Adrenal gland (tissue), 12 donors: ENCODE data around the gene COL18A1. TPM values are rescaled to one million over a fixed set of nuclear protein-coding genes. Genes with fewer than 3 reads are reported as not detected.

ENCODE experiments used
- DNase-seq, 7 donors: peaks; one replicate each; pipeline ENCODE4 v3.0.0-alpha.2; 2019 to 2020
- H3K27ac ChIP-seq, 5 donors: fragments of 200-600 bp; sonication (generic) in 4 of 5; 1 replicate in 3 of 5; 2 replicates in 2 of 5; pipeline versions ENCODE4 v1.5.1 to v1.8.0; 2016 to 2020; ENCODE audit warnings: mild to moderate bottlenecking in 1 of 5
- H3K27me3 ChIP-seq: fragments of 200-600 bp; 2 replicates; pipeline ENCODE4 v1.8.0; 2021
- H3K36me3 ChIP-seq, 2 donors: fragments of 200-600 bp; replicated peaks in 1 of 2; 1 replicate in 1 of 2; 2 replicates in 1 of 2; pipeline versions ENCODE4 v1.5.1 to v1.8.0; 2018 to 2022
- H3K4me1 ChIP-seq, 2 donors: fragments of 200-600 bp; replicated peaks in 1 of 2; 1 replicate in 1 of 2; 2 replicates in 1 of 2; pipeline versions ENCODE4 v1.5.1 to v1.8.0; 2018 to 2021
- H3K4me3 ChIP-seq, 4 donors: fragments of 200-600 bp; sonication (generic) in 3 of 4; one replicate each; pipeline ENCODE4 v1.5.1; 2016 to 2018
- H3K9me3 ChIP-seq, 3 donors: fragments of 200-600 bp; sonication (generic) in 1 of 3; replicated peaks in 1 of 3; 1 replicate in 2 of 3; 2 replicates in 1 of 3; pipeline versions ENCODE4 v1.5.1 to v1.8.0; 2016 to 2021
- POLR2A ChIP-seq, 2 donors: fragments of 450-650 bp; IDR thresholded peaks; one replicate each; pipeline ENCODE4 v1.6.1; 2017; ENCODE audit warnings: antibody characterized with exemption in 2 of 2, mild to moderate bottlenecking in 2 of 2, moderate library complexity in 1 of 2
- WGBS, 4 donors: extraction: QIAGEN DNeasy Blood & Tissue Kit in 2 of 4; methylation state at CpG; one replicate each; pipeline versions ENCODE4 v1.1.5 to v1.1.7; 2013 to 2017; 5-methylcytosine and 5-hydroxymethylcytosine counted together
- intact Hi-C, 2 donors: fragments of 100-400 bp; cut with DNase I; formaldehyde crosslinking; loops; one replicate each; pipeline versions ENCODE4 v1.14.1 to v1.15.0; 2022 to 2023
- polyA plus RNA-seq, 3 donors: library from polyadenylated mRNA; stranded (reverse); fragments of 200-250 nt in 2 of 3; fragments of 350-450 nt in 1 of 3; fragmentation: Illumina TruSeq in 1 of 3; extraction: RNeasy Lipid Tissue Mini Kit (QIAGEN cat#74804) in 1 of 3; gene quantifications; one replicate each; pipeline ENCODE4 v1.2.3, GENCODE V29; 2013 to 2014
- total RNA-seq, 9 donors: library from RNA; depleted of rRNA in 4 of 9; stranded (reverse); fragments of >200 nt in 4 of 9; fragments of 120-200 nt in 1 of 9; fragmentation: NEBNext Ultra II Directional in 1 of 9; extraction: Animal tissue kit (Norgen Biotek cat#: 25700) in 1 of 9; gene quantifications; one replicate each; pipeline versions ENCODE4 v1.1.0 to v1.2.4, GENCODE V29; 2013 to 2023
- TF ChIP-seq, protein P1 (sequence below), 6 experiments: fragments of 450-650 bp in 4 of 6; fragments of 200-600 bp in 2 of 6; sonication (generic) in 1 of 6; IDR thresholded peaks; 1 replicate in 5 of 6; 2 replicates in 1 of 6; pipeline versions ENCODE4 v1.5.1 to v1.8.0; 2016 to 2021; ENCODE audit warnings: antibody characterized with exemption in 6 of 6, mild to moderate bottlenecking in 2 of 6, moderate library complexity in 1 of 6
- donor health status: healthy with polysubstance abuse.
- donor health status: Bipolar disorder and iron deficiency.
- donor health status: DM: yes; HTN: yes; CAD: no.
- donor health status: DM: no; HTN: no; CAD: no.
- donor health status: DM: no; HTN: no; CAD: no.
- donor health status: DM: yes; HTN: yes; CAD: no.

The COL18A1 gene
- total and polyA plus RNA-seq, 12 donors: 10.9 to 244 (median 141) TPM

DNA sequence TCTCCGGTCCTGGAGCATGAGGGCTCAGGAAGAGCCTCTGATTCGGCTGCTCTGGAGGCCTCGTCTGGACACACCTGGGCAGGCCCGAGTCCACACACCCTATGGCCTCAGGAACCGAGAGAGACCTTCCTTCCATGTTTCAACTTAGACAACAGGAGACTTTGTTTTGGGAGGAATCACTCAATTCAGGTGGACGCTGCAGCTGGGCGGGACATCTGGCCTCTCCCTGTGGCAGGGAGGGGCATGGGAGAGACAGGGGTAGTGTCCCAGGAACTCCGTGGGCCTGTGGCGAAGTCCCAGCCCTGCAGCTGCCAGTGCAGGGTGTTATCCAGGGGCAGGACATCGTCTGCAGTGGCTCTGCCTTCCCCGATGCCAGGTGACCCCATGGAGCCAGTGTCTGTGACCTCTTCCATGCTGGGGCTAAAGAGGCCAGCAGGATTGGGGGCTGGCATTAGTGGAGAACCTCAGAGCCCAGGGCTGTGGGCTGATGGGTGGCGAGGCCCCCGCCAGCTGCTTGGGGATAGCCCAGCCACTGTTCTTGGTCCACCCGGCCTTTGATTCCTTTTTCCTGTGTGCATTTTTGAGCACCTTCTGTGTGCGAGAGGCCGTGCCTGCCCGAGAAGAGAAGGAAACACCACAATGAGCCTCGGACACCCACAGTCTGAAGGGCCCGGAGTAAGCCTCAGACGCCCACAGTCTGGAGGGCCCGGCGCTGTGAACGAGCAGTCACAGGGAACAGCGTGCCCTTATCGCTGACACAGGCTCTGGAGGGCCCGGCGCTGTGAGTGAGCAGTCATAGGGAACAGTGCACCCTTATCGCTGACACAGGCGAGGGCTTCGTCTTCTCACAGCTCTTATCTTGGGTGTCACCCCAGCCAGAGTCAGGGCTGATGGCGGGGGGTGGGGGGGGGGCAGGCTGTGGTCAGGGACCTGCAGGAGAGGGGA, 6.2 kb downstream of the COL18A1 start:
- Histone ChIP-seq H3K4me1 (peaks cover 6 to 68% of the 10 kb centered on the region in 2 donors), H3K36me3 (no peaks in the 10 kb centered on the region), H3K27ac (peak overlapping the region in 2 of 5 donors; percentile 84 to 96), H3K9me3 (no peaks in the 10 kb centered on the region), H3K27me3 (no peaks in the 10 kb centered on the region), H3K4me3 (no peak overlapping the region)
- 85 to 91% (median 86%) methylated on average over 18 to 31 of the region's 31 CpGs for WGBS, 4 donors
- DNase-seq: peak in 2 of 7 donors; percentile 17 to 19
- no peak for TF ChIP-seq POLR2A (IDR thresholded peaks at IDR 0.05)
- TF ChIP-seq, protein P1, sequence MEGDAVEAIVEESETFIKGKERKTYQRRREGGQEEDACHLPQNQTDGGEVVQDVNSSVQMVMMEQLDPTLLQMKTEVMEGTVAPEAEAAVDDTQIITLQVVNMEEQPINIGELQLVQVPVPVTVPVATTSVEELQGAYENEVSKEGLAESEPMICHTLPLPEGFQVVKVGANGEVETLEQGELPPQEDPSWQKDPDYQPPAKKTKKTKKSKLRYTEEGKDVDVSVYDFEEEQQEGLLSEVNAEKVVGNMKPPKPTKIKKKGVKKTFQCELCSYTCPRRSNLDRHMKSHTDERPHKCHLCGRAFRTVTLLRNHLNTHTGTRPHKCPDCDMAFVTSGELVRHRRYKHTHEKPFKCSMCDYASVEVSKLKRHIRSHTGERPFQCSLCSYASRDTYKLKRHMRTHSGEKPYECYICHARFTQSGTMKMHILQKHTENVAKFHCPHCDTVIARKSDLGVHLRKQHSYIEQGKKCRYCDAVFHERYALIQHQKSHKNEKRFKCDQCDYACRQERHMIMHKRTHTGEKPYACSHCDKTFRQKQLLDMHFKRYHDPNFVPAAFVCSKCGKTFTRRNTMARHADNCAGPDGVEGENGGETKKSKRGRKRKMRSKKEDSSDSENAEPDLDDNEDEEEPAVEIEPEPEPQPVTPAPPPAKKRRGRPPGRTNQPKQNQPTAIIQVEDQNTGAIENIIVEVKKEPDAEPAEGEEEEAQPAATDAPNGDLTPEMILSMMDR (IDR thresholded peaks at IDR 0.05): no peak
- intact Hi-C loops: no loop called here

DNA sequence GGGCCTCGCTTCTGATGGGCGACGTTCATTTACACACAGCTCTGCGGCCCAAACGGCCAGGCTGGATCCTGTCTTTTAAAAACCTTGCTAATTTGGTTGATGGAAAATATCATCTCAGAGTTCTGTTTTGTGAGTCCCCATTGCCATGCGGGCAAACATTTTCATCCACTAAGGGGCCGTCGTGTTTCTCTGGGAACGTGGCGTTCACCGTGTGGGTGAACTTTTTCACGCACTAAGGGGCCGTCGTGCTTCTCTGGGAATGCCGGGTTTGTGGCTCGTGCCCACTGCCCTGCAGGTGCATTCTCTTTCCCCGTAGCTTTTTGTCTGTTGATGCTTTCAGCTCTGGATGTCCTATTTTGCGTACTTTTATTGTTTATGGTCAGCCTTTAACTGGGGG, 6.8 kb downstream of the COL18A1 start:
- H3K4me1 ChIP-seq: peaks cover 3 to 62% of the 10 kb centered on the region in 2 donors
- TF ChIP-seq, protein P1 (IDR thresholded peaks at IDR 0.05): no peak
- TF ChIP-seq POLR2A (IDR thresholded peaks at IDR 0.05): no peak

DNA sequence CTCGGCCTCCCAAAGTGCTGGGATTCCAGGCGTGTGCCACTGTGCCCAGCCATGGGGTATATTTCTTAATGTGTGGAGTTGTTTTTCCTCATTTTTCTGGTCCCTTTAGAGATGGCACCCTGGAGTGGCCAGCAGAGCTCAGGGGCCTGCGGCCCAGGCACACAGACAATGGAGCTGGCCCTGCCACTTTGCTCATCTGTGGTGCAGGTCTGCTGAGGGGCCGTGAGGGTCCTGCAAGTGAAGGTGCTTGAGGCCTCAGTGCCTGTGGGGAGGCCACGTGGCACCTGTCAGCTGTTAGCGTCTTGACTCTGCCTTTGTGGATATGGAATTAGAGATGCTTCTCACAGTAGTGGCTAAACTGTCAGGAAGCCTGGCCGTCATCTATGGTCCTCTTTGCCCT, 7.5 kb downstream of the COL18A1 start:
- no peaks in the 10 kb centered on the region for H3K36me3 ChIP-seq
- WGBS, 4 donors: 86 to 95% (median 93%) methylated on average over 7 of the region's 7 CpGs
- intact Hi-C loops: no loop called here
- H3K27me3 ChIP-seq: no peaks in the 10 kb centered on the region
- H3K9me3 ChIP-seq: no peaks in the 10 kb centered on the region
- H3K4me1 ChIP-seq: peaks cover 0 to 55% of the 10 kb centered on the region in 2 donors
- H3K4me3 ChIP-seq: no peak overlapping the region
- TF ChIP-seq, protein P1 (IDR thresholded peaks at IDR 0.05): no peak
- TF ChIP-seq POLR2A (IDR thresholded peaks at IDR 0.05): no peak
- no peak for DNase-seq
- H3K27ac ChIP-seq: peak overlapping the region in 2 of 5 donors; percentile 71 to 86

More for the DNA sequence above, 6.8 kb downstream of the COL18A1 start:
- Histone ChIP-seq H3K27ac (peak overlapping the region in 1 of 5 donors; percentile 96), H3K4me3 (no peak overlapping the region), H3K9me3 (no peaks in the 10 kb centered on the region), H3K27me3 (no peaks in the 10 kb centered on the region), H3K36me3 (no peaks in the 10 kb centered on the region)
- DNase-seq: peak in 2 of 7 donors; percentile 7 to 14
- 85 to 91% (median 89%) methylated on average over 18 of the region's 18 CpGs for WGBS, 4 donors
- intact Hi-C loops: no loop called here

DNA sequence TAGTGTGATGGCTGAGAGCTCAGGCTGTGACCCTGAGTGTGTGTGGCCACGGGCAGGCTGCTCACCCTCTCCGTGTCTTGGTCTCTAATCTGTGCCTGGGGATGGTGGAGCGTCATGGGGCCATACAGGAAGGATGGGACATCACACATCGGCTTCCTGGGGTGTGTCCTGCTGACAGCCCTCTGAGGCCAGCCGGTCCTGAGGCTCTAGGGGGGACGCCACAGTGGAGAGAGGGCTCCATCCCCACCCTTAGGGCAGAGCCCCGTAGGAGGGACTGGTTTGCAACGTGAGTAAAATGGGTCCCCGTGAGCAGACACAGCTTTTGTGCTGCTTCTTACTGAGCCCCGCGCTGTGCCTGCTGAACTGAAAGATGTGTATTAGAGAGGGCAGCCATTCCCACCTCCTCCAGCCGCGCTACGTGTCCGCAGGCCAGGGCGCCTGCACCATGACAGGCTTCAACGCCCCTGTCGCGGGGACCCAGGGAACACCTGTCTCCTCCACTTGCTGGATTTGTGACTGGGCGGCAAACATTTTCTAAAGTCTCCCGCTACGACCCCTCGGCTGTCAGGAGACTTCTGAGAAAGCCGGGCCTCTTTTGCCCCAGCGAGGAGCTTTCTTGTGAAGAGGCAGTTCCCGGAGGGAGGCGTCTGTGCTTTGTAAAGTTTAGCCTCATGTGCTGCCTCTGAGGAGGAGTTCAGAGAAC, 8.1 kb downstream of the COL18A1 start:
- intact Hi-C loops: no loop called here
- Histone ChIP-seq H3K27me3 (no peaks in the 10 kb centered on the region), H3K4me1 (peaks cover 0 to 53% of the 10 kb centered on the region in 2 donors), H3K27ac (peak overlapping the region in 3 of 5 donors; percentile 39 to 86 (median 71)), H3K9me3 (no peaks in the 10 kb centered on the region), H3K36me3 (no peaks in the 10 kb centered on the region), H3K4me3 (no peak overlapping the region)
- TF ChIP-seq, protein P1 (IDR thresholded peaks at IDR 0.05): no peak
- peak in 1 of 2 donors; percentile 11 for TF ChIP-seq POLR2A (IDR thresholded peaks at IDR 0.05)
- WGBS, 4 donors: 76 to 89% (median 79%) methylated on average over 8 to 27 of the region's 27 CpGs
- DNase-seq: peak in 4 of 7 donors; percentile 13 to 32 (median 20)
